ENCODE data around the gene ABCD1. TPM values are rescaled to one million over a fixed set of nuclear protein-coding genes. Genes with fewer than 3 reads are reported as not detected.

ABCD1 gene
- total and polyA plus RNA-seq, 9 donors: 7.2 to 11.4 (median 9.2) TPM

GRCh38 chrX:153768311-153769157 lies 43.9 kb downstream of the ABCD1 start:
- H3K4me1 ChIP-seq (ENCODE audit: control insufficient read depth, insufficient read depth, low read length): peaks cover 14% of the 10 kb centered on the region
- 77% methylated on average over 18 of the region's 22 CpGs for WGBS (ENCODE audit: insufficient coverage)
- no peak for DNase-seq
- H3K4me3 ChIP-seq (ENCODE audit: low read length): no peak overlapping the region
- H3K36me3 ChIP-seq (ENCODE audit: control insufficient read depth, insufficient read depth, low read length): no peaks in the 10 kb centered on the region
- no peak overlapping the region for H3K27ac ChIP-seq (ENCODE audit: low read length)
- H3K27me3 ChIP-seq (ENCODE audit: control insufficient read depth, insufficient read depth, low read length): peaks cover 2% of the 10 kb centered on the region
- H3K9me3 ChIP-seq (replicated peaks; ENCODE audit: control insufficient read depth, low read depth, low read length): no peaks in the 10 kb centered on the region

GRCh38 chrX:153769158-153769864 lies 44.7 kb downstream of the ABCD1 start:
- Histone ChIP-seq H3K4me1 (ENCODE audit: control insufficient read depth, insufficient read depth, low read length) (peaks cover 9% of the 10 kb centered on the region), H3K9me3 (replicated peaks; ENCODE audit: control insufficient read depth, low read depth, low read length) (no peaks in the 10 kb centered on the region), H3K36me3 (ENCODE audit: control insufficient read depth, insufficient read depth, low read length) (no peaks in the 10 kb centered on the region), H3K4me3 (ENCODE audit: low read length) (no peak overlapping the region), H3K27me3 (ENCODE audit: control insufficient read depth, insufficient read depth, low read length) (no peaks in the 10 kb centered on the region), H3K27ac (ENCODE audit: low read length) (no peak overlapping the region)
- no peak for DNase-seq
- 84% methylated on average over 23 of the region's 23 CpGs for WGBS (ENCODE audit: insufficient coverage)

GRCh38 chrX:153769865-153770600 lies 45.4 kb downstream of the ABCD1 start:
- H3K4me1 ChIP-seq (ENCODE audit: control insufficient read depth, insufficient read depth, low read length): peaks cover 9% of the 10 kb centered on the region
- no peak overlapping the region for H3K4me3 ChIP-seq (ENCODE audit: low read length)
- no peaks in the 10 kb centered on the region for H3K36me3 ChIP-seq (ENCODE audit: control insufficient read depth, insufficient read depth, low read length)
- H3K27ac ChIP-seq (ENCODE audit: low read length): no peak overlapping the region
- no peaks in the 10 kb centered on the region for H3K9me3 ChIP-seq (replicated peaks; ENCODE audit: control insufficient read depth, low read depth, low read length)
- DNase-seq: no peak
- WGBS (ENCODE audit: insufficient coverage): 82% methylated on average over 22 of the region's 25 CpGs
- H3K27me3 ChIP-seq (ENCODE audit: control insufficient read depth, insufficient read depth, low read length): no peaks in the 10 kb centered on the region

GRCh38 chrX:153770601-153771414 lies 46.2 kb downstream of the ABCD1 start:
- Histone ChIP-seq H3K4me3 (ENCODE audit: low read length) (no peak overlapping the region), H3K36me3 (ENCODE audit: control insufficient read depth, insufficient read depth, low read length) (no peaks in the 10 kb centered on the region), H3K9me3 (replicated peaks; ENCODE audit: control insufficient read depth, low read depth, low read length) (no peaks in the 10 kb centered on the region), H3K27me3 (ENCODE audit: control insufficient read depth, insufficient read depth, low read length) (no peaks in the 10 kb centered on the region), H3K27ac (ENCODE audit: low read length) (no peak overlapping the region), H3K4me1 (ENCODE audit: control insufficient read depth, insufficient read depth, low read length) (peaks cover 9% of the 10 kb centered on the region)
- WGBS (ENCODE audit: insufficient coverage): 91% methylated on average over 15 of the region's 18 CpGs
- no peak for DNase-seq

GRCh38 chrX:153771415-153772315 lies 47.0 kb downstream of the ABCD1 start:
- WGBS (ENCODE audit: insufficient coverage): 80% methylated on average over 30 of the region's 37 CpGs
- Histone ChIP-seq H3K4me1 (ENCODE audit: control insufficient read depth, insufficient read depth, low read length) (peaks cover 4% of the 10 kb centered on the region), H3K27me3 (ENCODE audit: control insufficient read depth, insufficient read depth, low read length) (no peaks in the 10 kb centered on the region), H3K9me3 (replicated peaks; ENCODE audit: control insufficient read depth, low read depth, low read length) (no peaks in the 10 kb centered on the region), H3K4me3 (ENCODE audit: low read length) (no peak overlapping the region), H3K27ac (ENCODE audit: low read length) (no peak overlapping the region), H3K36me3 (ENCODE audit: control insufficient read depth, insufficient read depth, low read length) (no peaks in the 10 kb centered on the region)
- DNase-seq: no peak

- no peak overlapping the region for H3K27ac ChIP-seq (ENCODE audit: low read length)
- H3K4me1 ChIP-seq (ENCODE audit: control insufficient read depth, insufficient read depth, low read length): no peaks in the 10 kb centered on the region
- no peaks in the 10 kb centered on the region for H3K36me3 ChIP-seq (ENCODE audit: control insufficient read depth, insufficient read depth, low read length)
- H3K9me3 ChIP-seq (replicated peaks; ENCODE audit: control insufficient read depth, low read depth, low read length): no peaks in the 10 kb centered on the region
- H3K27me3 ChIP-seq (ENCODE audit: control insufficient read depth, insufficient read depth, low read length): peaks cover 3% of the 10 kb centered on the region
- DNase-seq: no peak
- WGBS (ENCODE audit: insufficient coverage): 82% methylated on average over 18 of the region's 21 CpGs
- H3K4me3 ChIP-seq (ENCODE audit: low read length): no peak overlapping the region
Observed at GRCh38 chrX:153772316-153773217, 47.9 kb downstream of the ABCD1 start.

GRCh38 chrX:153773218-153773611 lies 48.6 kb downstream of the ABCD1 start:
- no peaks in the 10 kb centered on the region for H3K36me3 ChIP-seq (ENCODE audit: control insufficient read depth, insufficient read depth, low read length)

GRCh38 chrX:153773741-153774575 lies 49.3 kb downstream of the ABCD1 start:
- peaks cover 6% of the 10 kb centered on the region for H3K27me3 ChIP-seq (ENCODE audit: control insufficient read depth, insufficient read depth, low read length)
- H3K4me1 ChIP-seq (ENCODE audit: control insufficient read depth, insufficient read depth, low read length): no peaks in the 10 kb centered on the region
- H3K36me3 ChIP-seq (ENCODE audit: control insufficient read depth, insufficient read depth, low read length): no peaks in the 10 kb centered on the region
- DNase-seq: no peak
- H3K4me3 ChIP-seq (ENCODE audit: low read length): no peak overlapping the region
- no peaks in the 10 kb centered on the region for H3K9me3 ChIP-seq (replicated peaks; ENCODE audit: control insufficient read depth, low read depth, low read length)
- no peak overlapping the region for H3K27ac ChIP-seq (ENCODE audit: low read length)
- 93% methylated on average over 43 of the region's 48 CpGs for WGBS (ENCODE audit: insufficient coverage)

More at GRCh38 chrX:153773218-153773611, 48.6 kb downstream of the ABCD1 start:
- no peak for DNase-seq
- H3K27me3 ChIP-seq (ENCODE audit: control insufficient read depth, insufficient read depth, low read length): peaks cover 6% of the 10 kb centered on the region
- H3K4me1 ChIP-seq (ENCODE audit: control insufficient read depth, insufficient read depth, low read length): no peaks in the 10 kb centered on the region
- 95% methylated on average over 20 of the region's 23 CpGs for WGBS (ENCODE audit: insufficient coverage)
- no peaks in the 10 kb centered on the region for H3K9me3 ChIP-seq (replicated peaks; ENCODE audit: control insufficient read depth, low read depth, low read length)
- no peak overlapping the region for H3K4me3 ChIP-seq (ENCODE audit: low read length)
- H3K27ac ChIP-seq (ENCODE audit: low read length): no peak overlapping the region
